ENCODE data around the gene SNED1.

The SNED1 gene

GRCh38 chr2:240968731-240969624 is 29.4 kb upstream of the SNED1 start:
- H3K36me3 ChIP-seq (replicated peaks; ENCODE audit: insufficient read depth, low read length) = no peaks in the 10 kb centered on the region
- H3K27me3 ChIP-seq (replicated peaks; ENCODE audit: insufficient read depth, low read length) = peaks cover 41% of the 10 kb centered on the region
- no peak for DNase-seq
- no peaks in the 10 kb centered on the region for H3K9me2 ChIP-seq (replicated peaks; ENCODE audit: insufficient read depth, low read length)
- no peaks in the 10 kb centered on the region for H4K20me1 ChIP-seq (ENCODE audit: insufficient read depth, low read length)
- no peak overlapping the region for H3K4me2 ChIP-seq (ENCODE audit: low read depth, low read length)
- no peaks in the 10 kb centered on the region for H3K4me1 ChIP-seq (ENCODE audit: low read length)
- H3K27ac ChIP-seq (ENCODE audit: low read length) = no peak overlapping the region
- H3F3A ChIP-seq (ENCODE audit: insufficient read depth, low read length) = no peaks in the 10 kb centered on the region
- H3K4me3 ChIP-seq (ENCODE audit: low read length) = no peak overlapping the region
- H3K79me2 ChIP-seq (ENCODE audit: low read length) = no peaks in the 10 kb centered on the region
- TF ChIP-seq EZH2 (optimal IDR thresholded peaks at IDR 0.05; ENCODE audit: low read depth, low read length) (no peak), EZH2phosphoT487 (IDR thresholded peaks at IDR 0.05; ENCODE audit: low read length) (no peak), CTCF (IDR thresholded peaks at IDR 0.05; ENCODE audit: low read length) (no peak)
- no peaks in the 10 kb centered on the region for H3K9me3 ChIP-seq (replicated peaks; ENCODE audit: insufficient read depth, low read length)
- H2AFZ ChIP-seq (ENCODE audit: low read length) = no peak overlapping the region
- no peak overlapping the region for H3K9ac ChIP-seq (ENCODE audit: low read length)

- Histone ChIP-seq H3K79me2 (ENCODE audit: low read length) (no peaks in the 10 kb centered on the region), H3K4me2 (ENCODE audit: low read depth, low read length) (no peak overlapping the region), H3K36me3 (replicated peaks; ENCODE audit: insufficient read depth, low read length) (no peaks in the 10 kb centered on the region), H3F3A (ENCODE audit: insufficient read depth, low read length) (no peaks in the 10 kb centered on the region), H3K27me3 (replicated peaks; ENCODE audit: insufficient read depth, low read length) (peaks cover 50% of the 10 kb centered on the region), H3K27ac (ENCODE audit: low read length) (no peak overlapping the region), H3K4me1 (ENCODE audit: low read length) (no peaks in the 10 kb centered on the region), H4K20me1 (ENCODE audit: insufficient read depth, low read length) (no peaks in the 10 kb centered on the region), H3K9me3 (replicated peaks; ENCODE audit: insufficient read depth, low read length) (no peaks in the 10 kb centered on the region), H3K4me3 (ENCODE audit: low read length) (no peak overlapping the region), H3K9me2 (replicated peaks; ENCODE audit: insufficient read depth, low read length) (no peaks in the 10 kb centered on the region), H3K9ac (ENCODE audit: low read length) (no peak overlapping the region), H2AFZ (ENCODE audit: low read length) (no peak overlapping the region)
- DNase-seq = no peak
- TF ChIP-seq CTCF (IDR thresholded peaks at IDR 0.05; ENCODE audit: low read length) (no peak), EZH2 (optimal IDR thresholded peaks at IDR 0.05; ENCODE audit: low read depth, low read length) (no peak), EZH2phosphoT487 (IDR thresholded peaks at IDR 0.05; ENCODE audit: low read length) (no peak)
Measured at GRCh38 chr2:240970104-240970503, 28.3 kb upstream of the SNED1 start.

- H3K4me1 ChIP-seq (ENCODE audit: low read length) = no peaks in the 10 kb centered on the region
- H2AFZ ChIP-seq (ENCODE audit: low read length) = no peak overlapping the region
- no peak overlapping the region for H3K4me2 ChIP-seq (ENCODE audit: low read depth, low read length)
- no peaks in the 10 kb centered on the region for H3F3A ChIP-seq (ENCODE audit: insufficient read depth, low read length)
- no peaks in the 10 kb centered on the region for H3K36me3 ChIP-seq (replicated peaks; ENCODE audit: insufficient read depth, low read length)
- H3K4me3 ChIP-seq (ENCODE audit: low read length) = no peak overlapping the region
- no peak overlapping the region for H3K27ac ChIP-seq (ENCODE audit: low read length)
- H4K20me1 ChIP-seq (ENCODE audit: insufficient read depth, low read length) = no peaks in the 10 kb centered on the region
- no peaks in the 10 kb centered on the region for H3K79me2 ChIP-seq (ENCODE audit: low read length)
- no peak for DNase-seq
- H3K9me3 ChIP-seq (replicated peaks; ENCODE audit: insufficient read depth, low read length) = no peaks in the 10 kb centered on the region
- peaks cover 55% of the 10 kb centered on the region for H3K27me3 ChIP-seq (replicated peaks; ENCODE audit: insufficient read depth, low read length)
- H3K9ac ChIP-seq (ENCODE audit: low read length) = no peak overlapping the region
- no peak for TF ChIP-seq EZH2phosphoT487 (IDR thresholded peaks at IDR 0.05; ENCODE audit: low read length)
- TF ChIP-seq EZH2 (optimal IDR thresholded peaks at IDR 0.05; ENCODE audit: low read depth, low read length) = no peak
- no peak for TF ChIP-seq CTCF (IDR thresholded peaks at IDR 0.05; ENCODE audit: low read length)
- H3K9me2 ChIP-seq (replicated peaks; ENCODE audit: insufficient read depth, low read length) = no peaks in the 10 kb centered on the region
Measured at GRCh38 chr2:240970816-240971215, 27.6 kb upstream of the SNED1 start.
